T-cell (primary cell): ENCODE data around the gene FAT4. TPM values are rescaled to one million over a fixed set of nuclear protein-coding genes. Genes with fewer than 3 reads are reported as not detected.

ENCODE experiments used
- ATAC-seq, 4 experiments: fragments of 200-7000 bp in 3 of 4; fragments of 150-1000 bp in 1 of 4; cut with Tn5 transposase; replicated peaks in 1 of 4; 1 replicate in 3 of 4; 2 replicates in 1 of 4; pipeline ENCODE4 v1.10.0; 2021; ENCODE audit warnings: moderate library complexity in 3 of 4, mild to moderate bottlenecking in 2 of 4, moderate number of reproducible peaks in 1 of 4
- CTCF ChIA-PET, 2 donors: fragments of 300-600 bp; sonication (Branson Sonifier 250); formaldehyde crosslinking; loops; one replicate each; lab custom pipeline; 2022; ENCODE audit warnings: antibody characterized with exemption in 2 of 2; lab: Charles Lee
- POLR2A ChIA-PET, 2 donors: fragments of 300-600 bp; sonication (Branson Sonifier 250); formaldehyde crosslinking; loops; one replicate each; lab custom pipeline; 2022; ENCODE audit warnings: antibody characterized with exemption in 2 of 2; lab: Charles Lee
- DNase-seq, 35 experiments: peaks; one replicate each; pipeline versions ENCODE4 v3.0.0 to v3.0.0-alpha.2; 2013 to 2023
- H3K27ac ChIP-seq: one replicate; pipeline ENCODE4 v1.5.1; 2013; ENCODE audit warnings: low read length
- H3K27me3 ChIP-seq, 2 experiments: replicated peaks in 1 of 2; 1 replicate in 1 of 2; 2 replicates in 1 of 2; pipeline versions ENCODE4 v1.6.1 to v1.7.0; 2013; ENCODE audit warnings: low read length in 1 of 2, mixed read lengths in 1 of 2; ENCODE audit not compliant: control insufficient read depth in 2 of 2, insufficient read depth in 2 of 2; ENCODE audit errors: extremely low read depth in 1 of 2
- H3K36me3 ChIP-seq, 2 donors: 1 replicate in 1 of 2; 2 replicates in 1 of 2; pipeline versions ENCODE4 v1.6.1 to v1.7.0; 2013; ENCODE audit warnings: low read length in 1 of 2; ENCODE audit not compliant: control insufficient read depth in 2 of 2, insufficient read depth in 1 of 2; ENCODE audit errors: extremely low read depth in 1 of 2
- H3K4me1 ChIP-seq, 2 experiments: 1 replicate in 1 of 2; 2 replicates in 1 of 2; pipeline versions ENCODE4 v1.6.1 to v1.7.0; 2013; ENCODE audit warnings: low read length in 2 of 2, mixed read lengths in 1 of 2; ENCODE audit not compliant: insufficient read depth in 2 of 2, control insufficient read depth in 1 of 2; ENCODE audit errors: extremely low read depth in 1 of 2
- H3K4me3 ChIP-seq, 2 donors: 1 replicate in 1 of 2; 2 replicates in 1 of 2; pipeline versions ENCODE4 v1.5.1 to v1.7.0; 2013; ENCODE audit warnings: mild to moderate bottlenecking in 2 of 2, low read length in 1 of 2, moderate library complexity in 1 of 2; ENCODE audit not compliant: control insufficient read depth in 1 of 2; ENCODE audit errors: extremely low read depth in 1 of 2
- H3K9me3 ChIP-seq: 2 replicates; pipeline ENCODE4 v1.7.0; 2013
- H3K27ac Mint-ChIP-seq, 2 donors: one replicate each; pipeline ENCODE4 v1.8.0; 2020 to 2021; ENCODE audit warnings: mild to moderate bottlenecking in 2 of 2, mixed read lengths in 2 of 2
- H3K27me3 Mint-ChIP-seq, 2 donors: one replicate each; pipeline ENCODE4 v1.8.0; 2021 to 2022; ENCODE audit warnings: mixed read lengths in 2 of 2
- H3K36me3 Mint-ChIP-seq: one replicate; pipeline ENCODE4 v1.8.0; 2021; ENCODE audit warnings: mixed read lengths
- H3K4me1 Mint-ChIP-seq, 3 donors: one replicate each; pipeline ENCODE4 v1.8.0; 2020 to 2022; ENCODE audit warnings: mixed read lengths in 3 of 3, mild to moderate bottlenecking in 1 of 3
- H3K4me3 Mint-ChIP-seq, 3 donors: one replicate each; pipeline ENCODE4 v1.8.0; 2020 to 2022; ENCODE audit warnings: mild to moderate bottlenecking in 3 of 3, mixed read lengths in 3 of 3, moderate library complexity in 3 of 3
- H3K9me3 Mint-ChIP-seq, 3 donors: one replicate each; pipeline ENCODE4 v1.8.0; 2020 to 2022; ENCODE audit warnings: mixed read lengths in 3 of 3
- WGBS: methylation state at CpG from one replicate; pipeline ENCODE4 v1.1.5; 2013; ENCODE audit warnings: missing lambda C conversion rate; ENCODE audit not compliant: insufficient coverage; 5-methylcytosine and 5-hydroxymethylcytosine counted together
- total RNA-seq, 35 experiments: library from RNA in 6 of 35; stranded (reverse) in 6 of 35; fragments of 120-200 nt in 1 of 35; gene quantifications; one replicate each; pipeline versions ENCODE4 v1.2.1 to v1.2.4 and lab custom pipeline; 2013 to 2026

The FAT4 gene
- total RNA-seq, 5 donors from 2014 or later (not counting 1 experiment from before 2014, with no cell fraction given), result 0.02 to 0.19 (median 0.06) TPM

DNA sequence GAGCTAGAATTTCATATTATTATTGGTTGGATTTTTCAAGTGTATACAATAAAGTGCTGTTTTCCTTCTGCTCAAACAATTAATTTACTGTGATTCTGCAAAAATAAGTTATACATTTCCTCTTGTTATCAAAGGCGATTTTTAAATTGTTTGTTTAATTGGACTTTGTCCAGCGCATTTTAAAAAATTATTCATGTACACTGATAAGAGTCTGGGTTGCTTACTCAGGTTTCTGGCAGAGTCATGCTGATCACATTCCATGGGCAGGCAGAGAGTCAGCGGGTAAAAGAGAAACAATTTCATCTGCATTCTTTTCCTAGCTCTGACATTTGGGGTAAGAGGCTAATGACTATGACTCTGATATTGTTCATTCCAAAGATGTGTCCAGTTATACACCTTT lies 8.9 kb downstream of the FAT4 start:
- H3K36me3 Mint-ChIP-seq, result no peaks in the 10 kb centered on the region
- Histone ChIP-seq H3K36me3 (no peaks in the 10 kb centered on the region), H3K4me3 (no peak overlapping the region), H3K27me3 (no peaks in the 10 kb centered on the region), H3K27ac (no peak overlapping the region), H3K9me3 (no peaks in the 10 kb centered on the region), H3K4me1 (no peaks in the 10 kb centered on the region)
- no CpG with 5 or more reads among the region's 3 CpGs for WGBS
- H3K27ac Mint-ChIP-seq, result no peak overlapping the region
- no peak for DNase-seq
- no peaks in the 10 kb centered on the region for H3K4me1 Mint-ChIP-seq
- no peak overlapping the region for H3K4me3 Mint-ChIP-seq
- no peaks in the 10 kb centered on the region for H3K9me3 Mint-ChIP-seq
- CTCF ChIA-PET, result no interaction called here
- ATAC-seq, result no peak
- H3K27me3 Mint-ChIP-seq, result peaks cover 5 to 14% of the 10 kb centered on the region in 2 donors
- POLR2A ChIA-PET, result no interaction called here

GRCh38 chr4:125325733-125326132 lies 11.0 kb downstream of the FAT4 start:
- CTCF ChIA-PET, result no interaction called here
- no peaks in the 10 kb centered on the region for H3K4me1 ChIP-seq
- POLR2A ChIA-PET, result no interaction called here
- no peaks in the 10 kb centered on the region for H3K36me3 ChIP-seq
- Mint-ChIP-seq H3K27ac (no peak overlapping the region), H3K9me3 (no peaks in the 10 kb centered on the region), H3K4me3 (no peak overlapping the region), H3K4me1 (no peaks in the 10 kb centered on the region), H3K27me3 (no peaks in the 10 kb centered on the region), H3K36me3 (no peaks in the 10 kb centered on the region)
- no peaks in the 10 kb centered on the region for H3K9me3 ChIP-seq
- DNase-seq, result no peak
- no peak overlapping the region for H3K4me3 ChIP-seq
- H3K27me3 ChIP-seq, result no peaks in the 10 kb centered on the region
- H3K27ac ChIP-seq, result no peak overlapping the region
- WGBS, result no CpG with 5 or more reads among the region's 1 CpG
- no peak for ATAC-seq

DNA sequence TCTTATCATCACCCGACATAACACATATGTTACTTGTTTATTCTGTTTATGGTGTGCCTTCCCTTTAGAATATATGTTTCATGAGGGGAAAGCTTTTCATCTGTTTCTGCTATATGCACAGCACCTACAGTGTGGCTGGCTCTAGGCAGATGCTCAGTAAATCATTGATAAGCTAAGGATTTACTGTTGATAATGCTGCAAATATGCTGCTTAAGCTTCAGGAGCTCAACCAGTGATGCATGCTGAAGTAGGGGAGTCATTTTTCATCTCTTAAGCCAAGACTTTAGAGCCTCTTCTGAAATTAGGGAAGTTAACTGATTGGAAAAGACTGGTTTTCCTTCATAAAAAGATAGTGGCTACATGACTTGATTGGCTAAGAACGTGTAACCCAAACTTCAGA lies 16.4 kb downstream of the FAT4 start:
- CTCF ChIA-PET, result no interaction called here
- Histone ChIP-seq H3K4me1 (no peaks in the 10 kb centered on the region), H3K27me3 (no peaks in the 10 kb centered on the region), H3K27ac (no peak overlapping the region), H3K4me3 (no peak overlapping the region), H3K9me3 (no peaks in the 10 kb centered on the region), H3K36me3 (no peaks in the 10 kb centered on the region)
- H3K27ac Mint-ChIP-seq, result no peak overlapping the region
- H3K4me3 Mint-ChIP-seq, result no peak overlapping the region
- no peaks in the 10 kb centered on the region for H3K9me3 Mint-ChIP-seq
- no peaks in the 10 kb centered on the region for H3K36me3 Mint-ChIP-seq
- H3K4me1 Mint-ChIP-seq, result no peaks in the 10 kb centered on the region
- ATAC-seq, result no peak
- no peaks in the 10 kb centered on the region for H3K27me3 Mint-ChIP-seq
- no CpG with 5 or more reads among the region's 2 CpGs for WGBS
- DNase-seq, result no peak
- POLR2A ChIA-PET, result no interaction called here

DNA sequence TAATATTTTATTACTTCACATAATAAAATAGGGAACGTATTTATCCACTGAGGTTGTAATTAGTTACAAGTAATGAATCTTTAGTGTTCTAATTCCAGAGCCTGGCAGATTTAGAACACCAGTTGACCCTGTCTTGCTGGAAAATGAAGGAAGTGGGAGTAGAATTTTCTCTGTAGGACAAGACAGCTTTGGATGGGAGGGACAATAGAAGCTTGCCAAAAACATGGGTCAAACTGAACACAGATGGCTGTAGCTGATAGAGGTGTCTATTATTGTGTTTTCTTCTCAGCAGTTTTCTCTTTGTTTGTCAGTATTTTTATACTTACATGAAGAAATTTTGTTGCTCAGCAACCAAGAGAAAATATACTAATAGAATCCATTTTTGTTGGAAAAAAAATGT lies 20.2 kb downstream of the FAT4 start:
- Histone ChIP-seq H3K9me3 (no peaks in the 10 kb centered on the region), H3K36me3 (no peaks in the 10 kb centered on the region), H3K4me1 (no peaks in the 10 kb centered on the region), H3K27me3 (no peaks in the 10 kb centered on the region), H3K27ac (no peak overlapping the region), H3K4me3 (no peak overlapping the region)
- Mint-ChIP-seq H3K4me1 (no peaks in the 10 kb centered on the region), H3K27me3 (no peaks in the 10 kb centered on the region), H3K36me3 (no peaks in the 10 kb centered on the region), H3K27ac (no peak overlapping the region), H3K4me3 (no peak overlapping the region), H3K9me3 (no peaks in the 10 kb centered on the region)
- WGBS, result no CpG with 5 or more reads among the region's 1 CpG
- DNase-seq, result no peak
- ChIA-PET POLR2A (no interaction called here), CTCF (no interaction called here)
- no peak for ATAC-seq

- Histone ChIP-seq H3K9me3 (no peaks in the 10 kb centered on the region), H3K4me1 (no peaks in the 10 kb centered on the region), H3K36me3 (no peaks in the 10 kb centered on the region), H3K4me3 (no peak overlapping the region), H3K27me3 (no peaks in the 10 kb centered on the region), H3K27ac (no peak overlapping the region)
- peaks cover 0 to 2% (median 2%) of the 10 kb centered on the region in 3 donors for H3K9me3 Mint-ChIP-seq
- no peak overlapping the region for H3K27ac Mint-ChIP-seq
- DNase-seq (no peak), ATAC-seq (no peak)
- ChIA-PET CTCF (no interaction called here), POLR2A (no interaction called here)
- H3K36me3 Mint-ChIP-seq, result no peaks in the 10 kb centered on the region
- no peak overlapping the region for H3K4me3 Mint-ChIP-seq
- peaks cover 0 to 3% of the 10 kb centered on the region in 2 donors for H3K27me3 Mint-ChIP-seq
- 100% methylated on average over 1 of the region's 4 CpGs for WGBS
- no peaks in the 10 kb centered on the region for H3K4me1 Mint-ChIP-seq
Measured at GRCh38 chr4:125338814-125339213, 24.1 kb downstream of the FAT4 start.

GRCh38 chr4:125344198-125344597 lies 29.4 kb downstream of the FAT4 start:
- peaks cover 0 to 4% (median 2%) of the 10 kb centered on the region in 3 donors for H3K9me3 Mint-ChIP-seq
- no peak overlapping the region for H3K4me3 ChIP-seq
- H3K27ac Mint-ChIP-seq, result no peak overlapping the region
- no peak for ATAC-seq
- H3K4me1 Mint-ChIP-seq, result no peaks in the 10 kb centered on the region
- no CpG with 5 or more reads among the region's 2 CpGs for WGBS
- no peak overlapping the region for H3K27ac ChIP-seq
- peaks cover 0 to 3% of the 10 kb centered on the region in 2 donors for H3K27me3 Mint-ChIP-seq
- H3K36me3 ChIP-seq, result no peaks in the 10 kb centered on the region
- H3K27me3 ChIP-seq, result no peaks in the 10 kb centered on the region
- POLR2A ChIA-PET, result no interaction called here
- CTCF ChIA-PET, result no interaction called here
- no peaks in the 10 kb centered on the region for H3K9me3 ChIP-seq
- H3K4me1 ChIP-seq, result no peaks in the 10 kb centered on the region
- DNase-seq, result no peak
- no peak overlapping the region for H3K4me3 Mint-ChIP-seq
- H3K36me3 Mint-ChIP-seq, result no peaks in the 10 kb centered on the region

GRCh38 chr4:125346616-125347015 lies 31.9 kb downstream of the FAT4 start:
- ChIA-PET CTCF (no interaction called here), POLR2A (no interaction called here)
- H3K9me3 ChIP-seq, result no peaks in the 10 kb centered on the region
- Mint-ChIP-seq H3K27ac (no peak overlapping the region), H3K9me3 (peaks cover 0 to 4% (median 0%) of the 10 kb centered on the region in 3 donors), H3K36me3 (no peaks in the 10 kb centered on the region), H3K27me3 (no peaks in the 10 kb centered on the region), H3K4me3 (no peak overlapping the region), H3K4me1 (no peaks in the 10 kb centered on the region)
- no peak overlapping the region for H3K27ac ChIP-seq
- 74% methylated on average over 4 of the region's 4 CpGs for WGBS
- H3K27me3 ChIP-seq, result no peaks in the 10 kb centered on the region
- H3K4me3 ChIP-seq, result no peak overlapping the region
- no peak for ATAC-seq
- H3K4me1 ChIP-seq, result no peaks in the 10 kb centered on the region
- no peak for DNase-seq
- H3K36me3 ChIP-seq, result no peaks in the 10 kb centered on the region
